ES-I3 (cell line): Measurements from ENCODE around the gene FOXL2NB.
A peak's percentile ranks its signal among the peaks of the same experiment; 100 is the strongest.
"Not testable (repeated sequence)": the region's sequence is repeated elsewhere in the genome, so short reads cannot be mapped to it uniquely, and the experiment has no call there.

Experiments
- H3K36me3 ChIP-seq: 2 replicates; pipeline ENCODE4 v1.6.1; 2013; ENCODE audit warnings: mild to moderate bottlenecking, low read length, control low read depth, moderate library complexity; ENCODE audit not compliant: insufficient read depth
- H3K4me1 ChIP-seq: 2 replicates; pipeline ENCODE4 v1.6.1; 2013; ENCODE audit warnings: mild to moderate bottlenecking, control low read depth, low read length; ENCODE audit not compliant: insufficient read depth
- H3K9ac ChIP-seq: 2 replicates; pipeline ENCODE4 v1.6.1; 2013; ENCODE audit warnings: low read depth, mild to moderate bottlenecking, low read length, moderate library complexity
- H3K9me3 ChIP-seq: 2 replicates; pipeline ENCODE4 v1.6.1; 2013; ENCODE audit warnings: mild to moderate bottlenecking, low read length, moderate library complexity; ENCODE audit not compliant: control insufficient read depth, insufficient read depth

FOXL2NB gene

GRCh38 chr3:138916824-138917223 is 30.2 kb upstream of the FOXL2NB start:
- Histone ChIP-seq H3K4me1 (no peaks in the 10 kb centered on the region; the same call in 1 of the 2 replicates), H3K36me3 (no peaks in the 10 kb centered on the region), H3K9me3 (no peaks in the 10 kb centered on the region), H3K9ac (no peak overlapping the region)

GRCh38 chr3:138919325-138919724 is 27.7 kb upstream of the FOXL2NB start:
- no peaks in the 10 kb centered on the region for H3K36me3 ChIP-seq
- no peaks in the 10 kb centered on the region; the same call in 1 of the 2 replicates for H3K4me1 ChIP-seq
- H3K9ac ChIP-seq: no peak overlapping the region
- no peaks in the 10 kb centered on the region for H3K9me3 ChIP-seq

- Histone ChIP-seq H3K9ac (no peak overlapping the region), H3K4me1 (no peaks in the 10 kb centered on the region; the same call in 1 of the 2 replicates), H3K9me3 (no peaks in the 10 kb centered on the region), H3K36me3 (no peaks in the 10 kb centered on the region)
These were observed 25.4 kb upstream of the FOXL2NB start for GRCh38 chr3:138921316-138922292.

- H3K9me3 ChIP-seq: not testable (repeated sequence)
These were observed 24.6 kb upstream of the FOXL2NB start for GRCh38 chr3:138922400-138922799.

GRCh38 chr3:138923531-138923994 is 23.5 kb upstream of the FOXL2NB start:
- Histone ChIP-seq H3K36me3 (no peaks in the 10 kb centered on the region), H3K4me1 (no peaks in the 10 kb centered on the region; the same call in 1 of the 2 replicates), H3K9me3 (no peaks in the 10 kb centered on the region), H3K9ac (no peak overlapping the region)

More at GRCh38 chr3:138922400-138922799, 24.6 kb upstream of the FOXL2NB start:
- H3K9ac ChIP-seq, H3K36me3 ChIP-seq, H3K4me1 ChIP-seq: not testable (repeated sequence)

- no peak overlapping the region for H3K9ac ChIP-seq
- H3K36me3 ChIP-seq: no peaks in the 10 kb centered on the region
- no peaks in the 10 kb centered on the region for H3K4me1 ChIP-seq
- no peaks in the 10 kb centered on the region for H3K9me3 ChIP-seq
These were observed 18.2 kb upstream of the FOXL2NB start for GRCh38 chr3:138928727-138929372.

GRCh38 chr3:138933068-138933668 is 13.8 kb upstream of the FOXL2NB start:
- Histone ChIP-seq H3K4me1 (no peaks in the 10 kb centered on the region; the same call in 1 of the 2 replicates), H3K36me3 (no peaks in the 10 kb centered on the region), H3K9me3 (no peaks in the 10 kb centered on the region), H3K9ac (no peak overlapping the region)

GRCh38 chr3:138933981-138934691 is 12.9 kb upstream of the FOXL2NB start:
- Histone ChIP-seq H3K36me3 (no peaks in the 10 kb centered on the region), H3K9me3 (no peaks in the 10 kb centered on the region), H3K9ac (no peak overlapping the region), H3K4me1 (no peaks in the 10 kb centered on the region; the same call in 1 of the 2 replicates)

- H3K9ac ChIP-seq: peak overlapping the region; percentile 67; the same call in 1 of the 2 replicates
- H3K9me3 ChIP-seq: no peaks in the 10 kb centered on the region
- no peaks in the 10 kb centered on the region for H3K36me3 ChIP-seq
- no peaks in the 10 kb centered on the region; the same call in 1 of the 2 replicates for H3K4me1 ChIP-seq
These were observed 11.5 kb upstream of the FOXL2NB start for GRCh38 chr3:138935505-138935862.

- Histone ChIP-seq H3K9me3 (no peaks in the 10 kb centered on the region), H3K9ac (peak overlapping the region; percentile 67), H3K36me3 (no peaks in the 10 kb centered on the region), H3K4me1 (no peaks in the 10 kb centered on the region; the same call in 1 of the 2 replicates)
These were observed 10.9 kb upstream of the FOXL2NB start for GRCh38 chr3:138935863-138936740.

- Histone ChIP-seq H3K4me1 (no peaks in the 10 kb centered on the region; the same call in 1 of the 2 replicates), H3K9ac (peak overlapping the region; percentile 67; the same call in 1 of the 2 replicates), H3K36me3 (no peaks in the 10 kb centered on the region), H3K9me3 (no peaks in the 10 kb centered on the region)
These were observed 10.0 kb upstream of the FOXL2NB start for GRCh38 chr3:138936741-138937689.

GRCh38 chr3:138937690-138938055 is 9.3 kb upstream of the FOXL2NB start:
- no peaks in the 10 kb centered on the region; the same call in 1 of the 2 replicates for H3K4me1 ChIP-seq
- H3K36me3 ChIP-seq: no peaks in the 10 kb centered on the region
- no peaks in the 10 kb centered on the region for H3K9me3 ChIP-seq
- H3K9ac ChIP-seq: peak overlapping the region; percentile 58; the same call in 1 of the 2 replicates
